MCF 10A (cell line): ENCODE results near the gene SUGCT. TPM values are rescaled to one million over a fixed set of nuclear protein-coding genes. Genes with fewer than 3 reads are reported as not detected.

ENCODE experiments used
- BruUV-seq: library from RNA; stranded (reverse); fragments of 400-500 nt; replicated peaks from 2 replicates; lab custom pipeline; 2021; lab: Mats Ljungman, UMichigan
- CTCF ChIA-PET: fragments of 300-600 bp; sonication (Branson Sonifier 250); formaldehyde crosslinking; extraction: SDS; loops from one replicate; lab custom pipeline; 2021; ENCODE audit warnings: antibody characterized with exemption, inconsistent platforms; lab: Yijun Ruan, JAX
- POLR2A ChIA-PET: fragments of 300-600, 350-650 bp; sonication (Branson Sonifier 250); formaldehyde crosslinking; extraction: SDS; loops from one replicate; lab custom pipeline; 2020; ENCODE audit warnings: antibody characterized with exemption, inconsistent platforms; lab: Yijun Ruan, JAX
- DNase-seq: peaks from one replicate; pipeline ENCODE4 v3.0.0-alpha.2; 2018; ENCODE audit not compliant: unreplicated experiment
- H3K27ac Mint-ChIP-seq: one replicate; pipeline ENCODE4 v1.8.0; 2022; ENCODE audit warnings: mild to moderate bottlenecking, low read depth, mixed read lengths; ENCODE audit not compliant: unreplicated experiment
- H3K27me3 Mint-ChIP-seq: one replicate; pipeline ENCODE4 v1.8.0; 2022; ENCODE audit warnings: mixed read lengths; ENCODE audit not compliant: insufficient read depth, unreplicated experiment
- H3K36me3 Mint-ChIP-seq: one replicate; pipeline ENCODE4 v1.8.0; 2022; ENCODE audit warnings: mild to moderate bottlenecking, moderate library complexity, mixed read lengths; ENCODE audit not compliant: insufficient read depth, unreplicated experiment
- H3K4me1 Mint-ChIP-seq: one replicate; pipeline ENCODE4 v1.8.0; 2022; ENCODE audit warnings: mixed read lengths; ENCODE audit not compliant: insufficient read depth, unreplicated experiment
- H3K4me3 Mint-ChIP-seq: one replicate; pipeline ENCODE4 v1.8.0; 2022; ENCODE audit warnings: mild to moderate bottlenecking, moderate library complexity, mixed read lengths; ENCODE audit not compliant: unreplicated experiment
- H3K9me3 Mint-ChIP-seq: one replicate; pipeline ENCODE4 v1.8.0; 2022; ENCODE audit warnings: mixed read lengths; ENCODE audit not compliant: unreplicated experiment
- intact Hi-C: fragments of 100-400 bp; cut with micrococcal nuclease; formaldehyde crosslinking; loops from 2 replicates; pipeline ENCODE4 v1.14.1; 2022
- total RNA-seq: library from RNA; stranded (reverse); gene quantifications from 2 replicates; pipeline ENCODE4 v1.2.3, GENCODE V29; 2022
- TF ChIP-seq, protein P1 (sequence below): fragments of 200-600 bp; IDR thresholded peaks from one replicate; pipeline ENCODE4 v1.8.0; 2022; ENCODE audit warnings: antibody characterized with exemption, mild to moderate bottlenecking; ENCODE audit not compliant: unreplicated experiment

The SUGCT gene
- total RNA-seq, 1 experiment from 2014 or later, result 25.4 TPM

DNA sequence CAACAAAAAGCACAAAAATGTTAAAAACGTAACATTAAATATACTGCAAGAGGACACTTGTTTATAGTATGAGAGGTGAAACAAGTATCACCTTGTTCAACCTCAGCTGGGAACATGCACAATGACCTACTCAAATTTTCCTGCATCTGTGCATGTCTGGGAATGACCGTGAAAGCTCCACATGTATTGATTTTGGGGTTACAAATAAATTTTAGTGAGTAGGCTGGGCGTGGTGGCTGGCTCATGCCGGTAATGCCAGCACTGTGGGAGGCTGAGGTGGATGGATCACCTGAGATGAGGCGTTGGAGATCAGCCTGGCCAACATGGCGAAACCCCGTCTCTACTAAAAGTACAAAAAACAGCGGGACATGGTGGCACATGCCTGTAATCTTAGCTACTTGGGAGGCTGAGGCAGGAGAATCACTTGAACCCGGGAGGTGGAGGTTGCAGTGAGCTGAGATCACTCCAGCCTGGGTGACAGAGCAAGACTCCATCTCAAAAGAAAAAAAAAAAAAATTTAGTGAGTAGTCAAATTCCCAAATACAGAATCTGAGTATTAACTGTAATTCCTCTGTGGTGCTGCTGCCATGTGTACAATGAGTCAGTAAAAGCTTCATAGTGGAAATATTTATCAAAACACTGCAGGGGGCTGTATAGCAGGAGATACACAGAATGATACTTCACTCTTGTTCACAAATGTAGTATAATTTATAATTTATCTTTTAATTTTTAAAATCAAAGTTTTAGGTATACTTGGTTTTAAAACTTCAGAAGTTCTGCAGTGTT is 41.1 kb downstream of the SUGCT start:
- no peaks in the 10 kb centered on the region for H3K27me3 Mint-ChIP-seq
- TF ChIP-seq, protein P1, sequence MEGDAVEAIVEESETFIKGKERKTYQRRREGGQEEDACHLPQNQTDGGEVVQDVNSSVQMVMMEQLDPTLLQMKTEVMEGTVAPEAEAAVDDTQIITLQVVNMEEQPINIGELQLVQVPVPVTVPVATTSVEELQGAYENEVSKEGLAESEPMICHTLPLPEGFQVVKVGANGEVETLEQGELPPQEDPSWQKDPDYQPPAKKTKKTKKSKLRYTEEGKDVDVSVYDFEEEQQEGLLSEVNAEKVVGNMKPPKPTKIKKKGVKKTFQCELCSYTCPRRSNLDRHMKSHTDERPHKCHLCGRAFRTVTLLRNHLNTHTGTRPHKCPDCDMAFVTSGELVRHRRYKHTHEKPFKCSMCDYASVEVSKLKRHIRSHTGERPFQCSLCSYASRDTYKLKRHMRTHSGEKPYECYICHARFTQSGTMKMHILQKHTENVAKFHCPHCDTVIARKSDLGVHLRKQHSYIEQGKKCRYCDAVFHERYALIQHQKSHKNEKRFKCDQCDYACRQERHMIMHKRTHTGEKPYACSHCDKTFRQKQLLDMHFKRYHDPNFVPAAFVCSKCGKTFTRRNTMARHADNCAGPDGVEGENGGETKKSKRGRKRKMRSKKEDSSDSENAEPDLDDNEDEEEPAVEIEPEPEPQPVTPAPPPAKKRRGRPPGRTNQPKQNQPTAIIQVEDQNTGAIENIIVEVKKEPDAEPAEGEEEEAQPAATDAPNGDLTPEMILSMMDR, result no peak
- no peaks in the 10 kb centered on the region for H3K4me1 Mint-ChIP-seq
- no TSS peak for BruUV-seq
- H3K27ac Mint-ChIP-seq, result no peak overlapping the region
- no peaks in the 10 kb centered on the region for H3K9me3 Mint-ChIP-seq
- POLR2A ChIA-PET, result no interaction called here
- H3K4me3 Mint-ChIP-seq, result no peak overlapping the region
- CTCF ChIA-PET, result interaction anchor here (0.9 kb wide), 2 partner anchors 14 to 602 kb away, joined by 3 to 4 read pairs; no protein-coding TSS in a partner anchor
- H3K36me3 Mint-ChIP-seq, result no peaks in the 10 kb centered on the region
- DNase-seq, result no peak
- intact Hi-C loops, result no loop called here

DNA sequence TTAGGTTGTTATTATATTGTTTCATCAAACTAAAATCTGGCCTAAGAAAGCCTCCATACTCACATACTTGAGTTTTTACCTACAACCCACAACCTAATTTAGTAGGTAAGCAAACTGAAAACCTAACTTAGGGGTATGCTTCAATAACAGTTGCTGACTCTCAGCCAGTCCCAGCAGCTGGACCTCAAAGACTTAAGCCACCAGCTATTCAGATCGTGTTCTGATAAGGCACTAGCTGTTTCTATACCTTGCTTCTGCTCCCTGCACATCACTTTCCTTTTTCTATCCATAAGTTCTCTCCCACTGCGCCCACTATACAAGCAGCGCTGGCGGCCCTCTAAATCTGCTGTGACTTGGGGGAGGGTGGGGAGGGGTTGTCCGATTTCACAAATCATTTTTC is 42.3 kb downstream of the SUGCT start:
- TF ChIP-seq, protein P1, result no peak
- Mint-ChIP-seq H3K4me3 (no peak overlapping the region), H3K27me3 (no peaks in the 10 kb centered on the region), H3K4me1 (no peaks in the 10 kb centered on the region), H3K27ac (no peak overlapping the region), H3K9me3 (no peaks in the 10 kb centered on the region), H3K36me3 (no peaks in the 10 kb centered on the region)
- ChIA-PET CTCF (no interaction called here), POLR2A (no interaction called here)
- no TSS peak for BruUV-seq
- DNase-seq, result no peak
- intact Hi-C loops, result no loop called here

DNA sequence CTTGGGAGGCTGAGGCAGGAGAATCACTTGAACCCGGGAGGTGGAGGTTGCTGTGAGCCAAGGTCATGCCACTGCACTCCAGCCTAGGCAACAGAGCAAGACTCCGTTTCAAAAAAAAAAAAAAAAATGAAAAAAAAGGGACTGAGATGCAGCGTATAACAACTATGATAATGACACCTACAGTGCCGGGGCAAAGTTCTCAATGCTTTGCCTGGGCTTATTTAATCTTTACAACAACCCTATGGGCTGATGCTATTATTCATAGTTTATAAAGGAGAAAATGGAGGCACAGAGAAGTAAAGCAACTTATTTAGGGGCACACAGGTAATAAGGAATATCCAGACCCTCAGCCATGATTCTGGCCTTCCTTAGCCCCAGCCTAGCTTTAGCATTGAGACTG is 47.6 kb downstream of the SUGCT start:
- ChIA-PET CTCF (no interaction called here), POLR2A (interaction anchor here (0.9 kb wide), 1 partner anchor 388 kb away, joined by 3 read pairs; no protein-coding TSS in a partner anchor)
- intact Hi-C loops, result no loop called here
- no peaks in the 10 kb centered on the region for H3K27me3 Mint-ChIP-seq
- no peaks in the 10 kb centered on the region for H3K4me1 Mint-ChIP-seq
- H3K4me3 Mint-ChIP-seq, result no peak overlapping the region
- no peaks in the 10 kb centered on the region for H3K9me3 Mint-ChIP-seq
- no TSS peak for BruUV-seq
- no peak overlapping the region for H3K27ac Mint-ChIP-seq
- no peak for DNase-seq
- H3K36me3 Mint-ChIP-seq, result no peaks in the 10 kb centered on the region
- TF ChIP-seq, protein P1, result no peak

DNA sequence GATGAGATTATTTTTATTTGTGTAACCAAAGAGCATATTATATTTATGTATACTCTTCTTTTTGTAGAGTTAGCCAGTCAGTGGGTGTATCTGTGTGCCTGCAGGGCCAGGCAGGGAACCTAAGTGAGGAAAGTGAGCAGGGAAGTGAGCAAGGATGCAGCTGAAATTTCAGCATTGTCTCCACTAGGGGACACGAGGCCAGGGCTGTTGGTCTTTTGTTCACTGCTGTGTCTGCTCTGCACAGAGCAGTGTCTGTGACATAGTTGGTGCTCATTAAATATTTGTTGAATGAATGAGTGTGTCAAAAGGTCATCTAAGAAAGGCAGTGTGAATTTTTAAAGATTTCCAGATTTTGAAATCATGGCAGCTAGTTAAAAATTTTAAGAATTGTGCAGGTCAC is 51.8 kb downstream of the SUGCT start:
- H3K27me3 Mint-ChIP-seq, result no peaks in the 10 kb centered on the region
- intact Hi-C loops, result no loop called here
- no TSS peak for BruUV-seq

More for the DNA sequence above, 51.8 kb downstream of the SUGCT start:
- TF ChIP-seq, protein P1, result no peak
- H3K9me3 Mint-ChIP-seq, result no peaks in the 10 kb centered on the region
- ChIA-PET POLR2A (no interaction called here), CTCF (no interaction called here)
- H3K36me3 Mint-ChIP-seq, result no peaks in the 10 kb centered on the region
- no peaks in the 10 kb centered on the region for H3K4me1 Mint-ChIP-seq
- H3K27ac Mint-ChIP-seq, result no peak overlapping the region
- no peak overlapping the region for H3K4me3 Mint-ChIP-seq
- no peak for DNase-seq
